PC-3 (cell line): ENCODE results near the gene EPB41L1. TPM values are rescaled to one million over a fixed set of nuclear protein-coding genes. Genes with fewer than 3 reads are reported as not detected.

Source experiments
- ATAC-seq: fragments of 200-7000 bp; cut with Tn5 transposase; 2 replicates; pipeline ENCODE4 v1.9.1; 2020; ENCODE audit warnings: mild to moderate bottlenecking, moderate library complexity
- BruUV-seq: library from RNA; stranded (reverse); fragments of 400-500 nt; replicated peaks from 2 replicates; lab custom pipeline; 2021; lab: Mats Ljungman, UMichigan
- CTCF ChIA-PET: fragments of 300-600 bp; sonication (Branson Sonifier 250); formaldehyde crosslinking; loops from one replicate; lab custom pipeline; 2022; ENCODE audit warnings: antibody characterized with exemption; lab: Charles Lee
- POLR2A ChIA-PET: fragments of 300-600 bp; sonication (Branson Sonifier 250); formaldehyde crosslinking; loops from one replicate; lab custom pipeline; 2022; ENCODE audit warnings: antibody characterized with exemption; ENCODE audit not compliant: unreplicated experiment; lab: Charles Lee
- DNase-seq: peaks from one replicate; pipeline ENCODE4 v3.0.0-alpha.2; 2015
- H2AFZ ChIP-seq: fragments of 300-600 bp; sonication (generic); 2 replicates; pipeline ENCODE4 v1.6.0; 2016; ENCODE audit warnings: antibody characterized with exemption, low read length
- H3F3A ChIP-seq: fragments of 300-600 bp; sonication (generic); one replicate; pipeline ENCODE4 v1.6.0; 2017; ENCODE audit warnings: antibody characterized with exemption, low read length, control low read depth, mild to moderate bottlenecking; ENCODE audit not compliant: unreplicated experiment
- H3K27ac ChIP-seq: fragments of 300-600 bp; sonication (generic); 2 replicates; pipeline ENCODE4 v1.5.1; 2016; ENCODE audit warnings: mild to moderate bottlenecking, low read length
- H3K27me3 ChIP-seq: fragments of 300-600 bp; sonication (generic); 2 replicates; pipeline ENCODE4 v1.6.1; 2016; ENCODE audit warnings: low read length, mixed read lengths
- H3K36me3 ChIP-seq: fragments of 300-600 bp; sonication (generic); 2 replicates; pipeline ENCODE4 v1.6.1; 2016; ENCODE audit warnings: low read depth, mixed run types, low read length, mixed read lengths
- H3K4me1 ChIP-seq: fragments of 300-600 bp; sonication (generic); 2 replicates; pipeline ENCODE4 v1.5.1; 2016; ENCODE audit warnings: low read length; ENCODE audit not compliant: insufficient read depth
- H3K4me2 ChIP-seq: fragments of 300-600 bp; sonication (generic); 2 replicates; pipeline ENCODE4 v1.6.0; 2016; ENCODE audit warnings: low read length
- H3K4me3 ChIP-seq: fragments of 300-600 bp; sonication (generic); 2 replicates; pipeline ENCODE4 v1.5.1; 2016; ENCODE audit warnings: mild to moderate bottlenecking, low read length, mixed read lengths
- H3K79me2 ChIP-seq: fragments of 300-600 bp; sonication (generic); 2 replicates; pipeline ENCODE4 v1.6.1; 2017; ENCODE audit warnings: low read length, mixed read lengths
- H3K9ac ChIP-seq: fragments of 300-600 bp; sonication (generic); 2 replicates; pipeline ENCODE4 v1.6.0; 2016; ENCODE audit warnings: mild to moderate bottlenecking, low read length
- H3K9me2 ChIP-seq: fragments of 300-600 bp; sonication (generic); replicated peaks from 2 replicates; pipeline ENCODE4 v1.6.1; 2016; ENCODE audit warnings: mixed run types, low read length, mixed read lengths
- H3K9me3 ChIP-seq: fragments of 300-600 bp; sonication (generic); 2 replicates; pipeline ENCODE4 v1.6.1; 2016; ENCODE audit warnings: low read length, mixed read lengths
- H4K20me1 ChIP-seq: fragments of 300-600 bp; sonication (generic); 2 replicates; pipeline ENCODE4 v1.6.1; 2016; ENCODE audit warnings: low read length, mixed read lengths
- EZH2 ChIP-seq: fragments of 300-600 bp; sonication (generic); IDR thresholded peaks from one replicate; pipeline ENCODE4 v1.6.1; 2017; ENCODE audit warnings: antibody characterized with exemption, mild to moderate bottlenecking, low read length; ENCODE audit not compliant: unreplicated experiment
- EZH2phosphoT487 ChIP-seq: fragments of 300-600 bp; sonication (generic); IDR thresholded peaks from 2 replicates; pipeline ENCODE4 v1.6.1; 2018; ENCODE audit warnings: mild to moderate bottlenecking, antibody characterized with exemption, low read length, borderline replicate concordance
- intact Hi-C: fragments of 100-400 bp; cut with micrococcal nuclease; formaldehyde crosslinking; loops from 2 replicates; pipeline ENCODE4 v1.9.0; 2023
- total RNA-seq: library from RNA; depleted of rRNA; stranded (reverse); fragments of >200 nt; gene quantifications from 2 replicates; pipeline ENCODE4 v1.2.3, GENCODE V29; 2014
- TF ChIP-seq, protein P1 (sequence below): fragments of 300-600 bp; sonication (generic); conservative IDR thresholded peaks from 2 replicates; pipeline ENCODE4 v1.5.1; 2017; ENCODE audit warnings: antibody characterized with exemption, low read depth, mild to moderate bottlenecking, low read length

Gene EPB41L1
- total RNA-seq, 1 experiment from 2014 or later = 48.2 TPM

DNA sequence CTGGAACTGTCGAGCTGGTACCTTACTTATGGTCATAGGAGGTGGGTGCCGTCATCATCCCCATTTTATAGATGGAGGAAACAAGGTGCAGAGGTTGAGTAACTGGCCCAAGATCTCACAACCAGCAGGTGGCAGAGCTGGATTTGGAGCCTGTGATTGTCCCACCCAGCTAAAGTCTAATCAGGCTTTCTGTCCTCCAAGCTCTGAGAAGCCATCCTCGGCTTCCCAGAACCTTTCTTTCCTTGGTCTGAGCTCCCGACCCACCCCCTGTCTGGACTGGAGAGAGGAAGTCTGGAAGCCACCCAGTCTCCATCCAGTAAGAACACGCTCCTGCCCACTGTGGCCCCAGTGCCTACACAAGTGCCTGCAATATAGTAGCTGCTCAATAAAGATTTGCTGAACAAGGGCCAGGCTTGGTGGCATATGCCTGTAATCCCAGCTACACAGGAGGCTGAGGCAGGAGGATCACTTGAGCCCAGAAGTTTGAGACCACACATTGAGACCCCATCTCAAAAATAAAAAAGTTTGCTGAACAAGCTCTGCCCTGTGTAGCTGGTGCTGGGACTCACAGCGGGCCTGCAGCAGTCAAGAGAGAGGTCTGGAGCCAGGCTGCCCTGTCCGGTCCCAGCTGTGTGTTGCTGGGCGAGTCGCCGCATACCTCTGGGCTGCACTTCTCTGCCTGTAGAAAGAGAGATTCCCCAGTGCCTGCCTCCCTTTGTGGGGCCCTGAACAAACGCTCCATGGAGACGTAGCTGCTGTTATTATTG lies 119.1 kb downstream of the EPB41L1 start:
- DNase-seq (peak; percentile 66), ATAC-seq (peak; percentile 74)
- no peak overlapping the region for H2AFZ ChIP-seq
- no peak overlapping the region for H3K27ac ChIP-seq
- H4K20me1 ChIP-seq = no peaks in the 10 kb centered on the region
- no peaks in the 10 kb centered on the region for H3K36me3 ChIP-seq
- no peaks in the 10 kb centered on the region for H3K9me3 ChIP-seq
- no TSS peak for BruUV-seq
- no peak overlapping the region for H3K9ac ChIP-seq
- H3K4me3 ChIP-seq = no peak overlapping the region
- no peak overlapping the region for H3K4me2 ChIP-seq
- H3K79me2 ChIP-seq = no peaks in the 10 kb centered on the region
- no peaks in the 10 kb centered on the region for H3K9me2 ChIP-seq
- H3F3A ChIP-seq = no peaks in the 10 kb centered on the region
- no peaks in the 10 kb centered on the region for H3K4me1 ChIP-seq
- ChIA-PET CTCF (interaction anchor here (0.6 to 1.9 kb wide), 5 partner anchors 12 to 166 kb away, joined by 3 to 13 read pairs (median 4); no protein-coding TSS in a partner anchor), POLR2A (no interaction called here)
- H3K27me3 ChIP-seq = peaks cover 17% of the 10 kb centered on the region
- intact Hi-C loops = loop anchor here (1.0 kb wide), 1 partner anchor 166 kb away; no protein-coding TSS in a partner anchor
- no peak for TF ChIP-seq EZH2phosphoT487
- TF ChIP-seq, protein P1, sequence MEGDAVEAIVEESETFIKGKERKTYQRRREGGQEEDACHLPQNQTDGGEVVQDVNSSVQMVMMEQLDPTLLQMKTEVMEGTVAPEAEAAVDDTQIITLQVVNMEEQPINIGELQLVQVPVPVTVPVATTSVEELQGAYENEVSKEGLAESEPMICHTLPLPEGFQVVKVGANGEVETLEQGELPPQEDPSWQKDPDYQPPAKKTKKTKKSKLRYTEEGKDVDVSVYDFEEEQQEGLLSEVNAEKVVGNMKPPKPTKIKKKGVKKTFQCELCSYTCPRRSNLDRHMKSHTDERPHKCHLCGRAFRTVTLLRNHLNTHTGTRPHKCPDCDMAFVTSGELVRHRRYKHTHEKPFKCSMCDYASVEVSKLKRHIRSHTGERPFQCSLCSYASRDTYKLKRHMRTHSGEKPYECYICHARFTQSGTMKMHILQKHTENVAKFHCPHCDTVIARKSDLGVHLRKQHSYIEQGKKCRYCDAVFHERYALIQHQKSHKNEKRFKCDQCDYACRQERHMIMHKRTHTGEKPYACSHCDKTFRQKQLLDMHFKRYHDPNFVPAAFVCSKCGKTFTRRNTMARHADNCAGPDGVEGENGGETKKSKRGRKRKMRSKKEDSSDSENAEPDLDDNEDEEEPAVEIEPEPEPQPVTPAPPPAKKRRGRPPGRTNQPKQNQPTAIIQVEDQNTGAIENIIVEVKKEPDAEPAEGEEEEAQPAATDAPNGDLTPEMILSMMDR = peak; percentile 72

DNA sequence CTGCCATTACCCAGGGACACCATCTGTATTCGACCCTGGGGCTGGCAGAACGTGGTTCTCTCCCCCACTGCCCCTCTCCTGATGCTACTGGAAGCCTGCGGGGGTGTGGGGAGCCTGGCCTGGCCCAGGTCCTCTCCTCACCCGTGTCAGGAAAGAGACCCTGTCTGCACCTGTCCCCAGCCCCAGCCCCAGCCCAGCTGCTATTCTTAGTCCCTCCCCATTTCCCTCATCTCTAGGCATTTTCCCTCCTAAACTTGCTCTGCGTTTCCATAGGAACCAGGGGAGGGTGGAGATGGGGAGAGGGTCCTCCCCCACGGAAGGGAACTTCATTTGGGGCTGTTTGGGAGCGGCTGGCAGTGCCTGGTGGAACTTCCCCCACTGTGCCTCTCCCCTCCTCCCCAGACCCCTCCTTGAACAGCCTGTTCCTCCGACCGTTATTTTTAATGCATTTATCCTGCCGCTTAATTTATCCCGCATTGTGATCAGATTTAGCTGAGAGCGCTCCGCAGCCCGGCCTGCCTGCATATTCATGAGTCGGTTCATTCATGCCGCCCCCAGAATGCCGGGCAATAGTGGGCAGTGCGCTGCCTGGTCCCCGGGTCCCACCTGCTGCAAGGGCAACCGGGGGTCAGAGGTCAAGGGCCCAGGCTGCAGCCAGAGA lies 119.8 kb downstream of the EPB41L1 start:
- ChIA-PET POLR2A (no interaction called here), CTCF (interaction anchor here (1.9 kb wide), 1 partner anchor 165 kb away, joined by 13 read pairs; no protein-coding TSS in a partner anchor)
- Histone ChIP-seq H2AFZ (no peak overlapping the region), H3K9me3 (no peaks in the 10 kb centered on the region), H3K27me3 (peaks cover 21% of the 10 kb centered on the region), H3K4me3 (no peak overlapping the region), H3F3A (no peaks in the 10 kb centered on the region), H3K9me2 (no peaks in the 10 kb centered on the region), H3K27ac (no peak overlapping the region), H3K36me3 (no peaks in the 10 kb centered on the region), H3K4me1 (no peaks in the 10 kb centered on the region), H3K9ac (no peak overlapping the region), H3K4me2 (no peak overlapping the region), H3K79me2 (no peaks in the 10 kb centered on the region), H4K20me1 (no peaks in the 10 kb centered on the region)
- BruUV-seq = no TSS peak
- DNase-seq (no peak), ATAC-seq (no peak)
- intact Hi-C loops = no loop called here
- TF ChIP-seq EZH2 (no peak), EZH2phosphoT487 (no peak)
- TF ChIP-seq, protein P1 = no peak

DNA sequence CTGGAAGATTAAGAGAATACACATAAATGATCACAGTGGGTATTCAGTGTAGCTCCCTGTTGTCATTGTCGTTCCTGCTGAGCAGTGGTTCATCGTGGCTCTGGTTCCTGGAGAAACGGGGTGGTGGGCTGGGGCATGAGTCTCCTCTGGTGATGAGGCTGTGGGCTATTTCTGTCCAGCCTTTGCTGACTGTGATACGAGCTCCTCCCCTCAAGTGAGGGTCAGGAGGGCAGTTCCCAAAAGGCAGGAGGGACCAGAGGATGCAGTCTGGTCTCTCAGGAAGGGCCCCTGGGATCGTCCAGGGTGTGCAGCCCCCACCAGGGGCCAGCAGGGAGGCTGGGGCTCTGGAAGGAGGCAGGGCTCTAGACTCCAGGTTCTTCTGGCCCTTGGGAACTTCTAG lies 120.5 kb downstream of the EPB41L1 start:
- Histone ChIP-seq H3K9ac (no peak overlapping the region), H3K9me2 (no peaks in the 10 kb centered on the region), H3K27ac (no peak overlapping the region), H3F3A (no peaks in the 10 kb centered on the region), H3K27me3 (peaks cover 28% of the 10 kb centered on the region), H3K4me1 (no peaks in the 10 kb centered on the region), H3K36me3 (no peaks in the 10 kb centered on the region), H3K4me3 (no peak overlapping the region), H3K79me2 (no peaks in the 10 kb centered on the region), H2AFZ (no peak overlapping the region), H4K20me1 (no peaks in the 10 kb centered on the region), H3K9me3 (no peaks in the 10 kb centered on the region), H3K4me2 (no peak overlapping the region)
- intact Hi-C loops = no loop called here
- ChIA-PET POLR2A (no interaction called here), CTCF (no interaction called here)
- no TSS peak for BruUV-seq
- TF ChIP-seq EZH2phosphoT487 = no peak
- TF ChIP-seq, protein P1 = no peak
- TF ChIP-seq EZH2 = no peak
- DNase-seq (no peak), ATAC-seq (no peak)
